Measurements from ENCODE around the gene SERPINE2. TPM values are rescaled to one million over a fixed set of nuclear protein-coding genes. Genes with fewer than 3 reads are reported as not detected.
A peak's percentile ranks its signal among the peaks of the same experiment; 100 is the strongest.

The SERPINE2 gene
- total and polyA plus RNA-seq, 9 donors, result 59.6 to 136 (median 113) TPM

- Histone ChIP-seq H3K27ac (ENCODE audit: low read length) (no peak overlapping the region), H3K9me3 (replicated peaks; ENCODE audit: control insufficient read depth, low read depth, low read length) (no peaks in the 10 kb centered on the region), H3K4me3 (ENCODE audit: low read length) (no peak overlapping the region), H3K27me3 (ENCODE audit: control insufficient read depth, insufficient read depth, low read length) (no peaks in the 10 kb centered on the region), H3K36me3 (ENCODE audit: control insufficient read depth, insufficient read depth, low read length) (peaks cover 12% of the 10 kb centered on the region), H3K4me1 (ENCODE audit: control insufficient read depth, insufficient read depth, low read length) (peaks cover under 1% of the 10 kb centered on the region)
- no peak for DNase-seq
- WGBS (ENCODE audit: insufficient coverage), result no CpG with 5 or more reads among the region's 2 CpGs
These were observed 40.1 kb downstream of the SERPINE2 start for GRCh38 chr2:223998948-223999347.

- no peaks in the 10 kb centered on the region for H3K27me3 ChIP-seq (ENCODE audit: control insufficient read depth, insufficient read depth, low read length)
- DNase-seq, result no peak
- H3K27ac ChIP-seq (ENCODE audit: low read length), result no peak overlapping the region
- no peak overlapping the region for H3K4me3 ChIP-seq (ENCODE audit: low read length)
- no peaks in the 10 kb centered on the region for H3K9me3 ChIP-seq (replicated peaks; ENCODE audit: control insufficient read depth, low read depth, low read length)
- 80% methylated on average over 5 of the region's 5 CpGs for WGBS (ENCODE audit: insufficient coverage)
- peaks cover 3% of the 10 kb centered on the region for H3K4me1 ChIP-seq (ENCODE audit: control insufficient read depth, insufficient read depth, low read length)
- peaks cover 12% of the 10 kb centered on the region for H3K36me3 ChIP-seq (ENCODE audit: control insufficient read depth, insufficient read depth, low read length)
These were observed 41.1 kb downstream of the SERPINE2 start for GRCh38 chr2:223997938-223998337.

GRCh38 chr2:223996391-223996790 is 42.7 kb downstream of the SERPINE2 start:
- Histone ChIP-seq H3K4me1 (ENCODE audit: control insufficient read depth, insufficient read depth, low read length) (peaks cover 3% of the 10 kb centered on the region), H3K36me3 (ENCODE audit: control insufficient read depth, insufficient read depth, low read length) (peaks cover 14% of the 10 kb centered on the region), H3K4me3 (ENCODE audit: low read length) (no peak overlapping the region), H3K27me3 (ENCODE audit: control insufficient read depth, insufficient read depth, low read length) (no peaks in the 10 kb centered on the region), H3K27ac (ENCODE audit: low read length) (no peak overlapping the region), H3K9me3 (replicated peaks; ENCODE audit: control insufficient read depth, low read depth, low read length) (no peaks in the 10 kb centered on the region)
- DNase-seq, result no peak
- WGBS (ENCODE audit: insufficient coverage), result 60% methylated on average over 1 of the region's 6 CpGs

GRCh38 chr2:223995569-223995968 is 43.5 kb downstream of the SERPINE2 start:
- WGBS (ENCODE audit: insufficient coverage), result 100% methylated on average over 1 of the region's 5 CpGs
- H3K4me3 ChIP-seq (ENCODE audit: low read length), result no peak overlapping the region
- peaks cover 3% of the 10 kb centered on the region for H3K4me1 ChIP-seq (ENCODE audit: control insufficient read depth, insufficient read depth, low read length)
- no peaks in the 10 kb centered on the region for H3K9me3 ChIP-seq (replicated peaks; ENCODE audit: control insufficient read depth, low read depth, low read length)
- no peak for DNase-seq
- H3K27me3 ChIP-seq (ENCODE audit: control insufficient read depth, insufficient read depth, low read length), result no peaks in the 10 kb centered on the region
- peaks cover 10% of the 10 kb centered on the region for H3K36me3 ChIP-seq (ENCODE audit: control insufficient read depth, insufficient read depth, low read length)
- no peak overlapping the region for H3K27ac ChIP-seq (ENCODE audit: low read length)

- Histone ChIP-seq H3K4me3 (ENCODE audit: low read length) (no peak overlapping the region), H3K36me3 (ENCODE audit: control insufficient read depth, insufficient read depth, low read length) (peaks cover 7% of the 10 kb centered on the region), H3K9me3 (replicated peaks; ENCODE audit: control insufficient read depth, low read depth, low read length) (no peaks in the 10 kb centered on the region), H3K27me3 (ENCODE audit: control insufficient read depth, insufficient read depth, low read length) (no peaks in the 10 kb centered on the region), H3K4me1 (ENCODE audit: control insufficient read depth, insufficient read depth, low read length) (peaks cover 3% of the 10 kb centered on the region), H3K27ac (ENCODE audit: low read length) (no peak overlapping the region)
- DNase-seq, result no peak
- 91% methylated on average over 4 of the region's 4 CpGs for WGBS (ENCODE audit: insufficient coverage)
These were observed 44.4 kb downstream of the SERPINE2 start for GRCh38 chr2:223994562-223995162.

- H3K4me3 ChIP-seq (ENCODE audit: low read length), result no peak overlapping the region
- WGBS (ENCODE audit: insufficient coverage), result 34% methylated on average over 3 of the region's 5 CpGs
- H3K4me1 ChIP-seq (ENCODE audit: control insufficient read depth, insufficient read depth, low read length), result peaks cover 3% of the 10 kb centered on the region
- H3K36me3 ChIP-seq (ENCODE audit: control insufficient read depth, insufficient read depth, low read length), result peaks cover 7% of the 10 kb centered on the region
- no peaks in the 10 kb centered on the region for H3K27me3 ChIP-seq (ENCODE audit: control insufficient read depth, insufficient read depth, low read length)
- H3K27ac ChIP-seq (ENCODE audit: low read length), result no peak overlapping the region
- H3K9me3 ChIP-seq (replicated peaks; ENCODE audit: control insufficient read depth, low read depth, low read length), result no peaks in the 10 kb centered on the region
- peak; percentile 89 for DNase-seq
These were observed 45.4 kb downstream of the SERPINE2 start for GRCh38 chr2:223993634-223994232.

- 85% methylated on average over 12 of the region's 12 CpGs for WGBS (ENCODE audit: insufficient coverage)
- no peak overlapping the region for H3K27ac ChIP-seq (ENCODE audit: low read length)
These were observed 47.5 kb downstream of the SERPINE2 start for GRCh38 chr2:223991611-223992010.

GRCh38 chr2:223989856-223990232 is 49.2 kb downstream of the SERPINE2 start:
- Histone ChIP-seq H3K27me3 (ENCODE audit: control insufficient read depth, insufficient read depth, low read length) (no peaks in the 10 kb centered on the region), H3K36me3 (ENCODE audit: control insufficient read depth, insufficient read depth, low read length) (peaks cover 7% of the 10 kb centered on the region), H3K4me3 (ENCODE audit: low read length) (no peak overlapping the region), H3K27ac (ENCODE audit: low read length) (no peak overlapping the region), H3K9me3 (replicated peaks; ENCODE audit: control insufficient read depth, low read depth, low read length) (no peaks in the 10 kb centered on the region), H3K4me1 (ENCODE audit: control insufficient read depth, insufficient read depth, low read length) (peaks cover 3% of the 10 kb centered on the region)
- 60% methylated on average over 1 of the region's 3 CpGs for WGBS (ENCODE audit: insufficient coverage)
- no peak for DNase-seq

More at GRCh38 chr2:223991611-223992010, 47.5 kb downstream of the SERPINE2 start:
- Histone ChIP-seq H3K4me1 (ENCODE audit: control insufficient read depth, insufficient read depth, low read length) (peaks cover 3% of the 10 kb centered on the region), H3K4me3 (ENCODE audit: low read length) (no peak overlapping the region), H3K9me3 (replicated peaks; ENCODE audit: control insufficient read depth, low read depth, low read length) (no peaks in the 10 kb centered on the region), H3K36me3 (ENCODE audit: control insufficient read depth, insufficient read depth, low read length) (peaks cover 6% of the 10 kb centered on the region), H3K27me3 (ENCODE audit: control insufficient read depth, insufficient read depth, low read length) (no peaks in the 10 kb centered on the region)
- no peak for DNase-seq

GRCh38 chr2:223989206-223989855 is 49.8 kb downstream of the SERPINE2 start:
- Histone ChIP-seq H3K4me3 (ENCODE audit: low read length) (no peak overlapping the region), H3K36me3 (ENCODE audit: control insufficient read depth, insufficient read depth, low read length) (peaks cover 10% of the 10 kb centered on the region)

GRCh38 chr2:223981241-223981640 is 57.8 kb downstream of the SERPINE2 start:
- Histone ChIP-seq H3K27me3 (ENCODE audit: control insufficient read depth, insufficient read depth, low read length) (no peaks in the 10 kb centered on the region), H3K9me3 (replicated peaks; ENCODE audit: control insufficient read depth, low read depth, low read length) (no peaks in the 10 kb centered on the region), H3K27ac (ENCODE audit: low read length) (no peak overlapping the region), H3K4me1 (ENCODE audit: control insufficient read depth, insufficient read depth, low read length) (no peaks in the 10 kb centered on the region), H3K36me3 (ENCODE audit: control insufficient read depth, insufficient read depth, low read length) (peaks cover 14% of the 10 kb centered on the region), H3K4me3 (ENCODE audit: low read length) (no peak overlapping the region)
- 86% methylated on average over 1 of the region's 1 CpG for WGBS (ENCODE audit: insufficient coverage)
- DNase-seq, result no peak

More at GRCh38 chr2:223989206-223989855, 49.8 kb downstream of the SERPINE2 start:
- whole genome bisulfite sequencing (ENCODE audit: insufficient coverage), result 85% methylated on average over 9 of the region's 10 CpGs
- no peaks in the 10 kb centered on the region for H3K27me3 ChIP-seq (ENCODE audit: control insufficient read depth, insufficient read depth, low read length)
- H3K4me1 ChIP-seq (ENCODE audit: control insufficient read depth, insufficient read depth, low read length), result peaks cover 3% of the 10 kb centered on the region
- H3K9me3 ChIP-seq (replicated peaks; ENCODE audit: control insufficient read depth, low read depth, low read length), result no peaks in the 10 kb centered on the region
- no peak overlapping the region for H3K27ac ChIP-seq (ENCODE audit: low read length)
- no peak for DNase-seq
